GM18517 (cell line): Measurements from ENCODE around the gene CGRRF1.

ENCODE experiments used
- ATAC-seq: cut with Tn5 transposase; IDR thresholded peaks from one replicate; pipeline ENCODE4 v1.9.1; 2021; ENCODE audit warnings: mild to moderate bottlenecking, moderate library complexity; ENCODE audit not compliant: unreplicated experiment

The CGRRF1 gene, protein sequence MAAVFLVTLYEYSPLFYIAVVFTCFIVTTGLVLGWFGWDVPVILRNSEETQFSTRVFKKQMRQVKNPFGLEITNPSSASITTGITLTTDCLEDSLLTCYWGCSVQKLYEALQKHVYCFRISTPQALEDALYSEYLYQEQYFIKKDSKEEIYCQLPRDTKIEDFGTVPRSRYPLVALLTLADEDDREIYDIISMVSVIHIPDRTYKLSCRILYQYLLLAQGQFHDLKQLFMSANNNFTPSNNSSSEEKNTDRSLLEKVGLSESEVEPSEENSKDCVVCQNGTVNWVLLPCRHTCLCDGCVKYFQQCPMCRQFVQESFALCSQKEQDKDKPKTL

GRCh38 chr14:54509546-54510501 is at the start of gene CGRRF1:
Gene CGRRF1, plus strand, starts transcription at chr14:54509906. Its CDS starts 54 bp downstream, at chr14:54509960.
- peak; percentile 96 for ATAC-seq

GRCh38 chr14:54462048-54462447 is 47.7 kb upstream of the CGRRF1 start:
- ATAC-seq, result no peak

DNA sequence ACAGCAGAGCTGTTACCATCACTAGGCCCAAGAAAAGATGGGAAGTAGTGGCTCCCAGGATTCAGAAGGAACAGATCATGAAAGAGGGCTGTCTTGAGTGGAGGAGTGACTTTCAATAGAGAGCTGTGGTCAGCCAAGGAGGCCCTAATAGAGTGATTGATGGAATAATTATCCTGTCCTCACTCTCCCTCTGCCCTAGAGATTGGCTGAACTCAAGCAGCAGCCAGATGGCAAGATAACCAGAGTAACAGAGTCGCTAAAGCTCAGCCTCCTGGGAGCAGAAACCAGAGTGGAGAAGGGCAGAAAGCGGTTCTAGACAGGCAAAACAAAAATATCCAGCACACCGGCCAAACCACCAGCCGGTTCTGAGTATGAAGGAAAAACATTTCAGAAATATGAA is 44.1 kb upstream of the CGRRF1 start:
- ATAC-seq, result no peak

DNA sequence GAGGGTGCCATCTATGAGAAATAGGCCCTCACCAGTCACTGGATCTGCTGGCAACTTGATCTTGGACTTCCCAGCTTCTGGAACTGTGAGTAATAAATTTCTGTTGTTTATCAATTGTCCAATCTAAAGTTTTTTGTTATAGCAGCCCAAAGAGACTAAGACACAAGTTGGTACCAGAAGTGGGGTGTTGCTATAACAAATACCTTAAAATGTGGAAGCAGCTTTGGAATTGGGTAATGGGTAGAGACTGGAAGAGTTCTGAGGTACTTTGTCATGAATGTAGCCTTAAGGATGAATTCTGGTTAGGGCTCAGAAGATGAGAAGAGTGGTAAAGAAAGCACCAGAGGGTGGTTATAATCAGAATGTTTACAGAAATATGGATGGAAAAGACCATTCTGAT is 42.4 kb upstream of the CGRRF1 start:
- no peak for ATAC-seq

- ATAC-seq, result no peak
These were observed 39.0 kb upstream of the CGRRF1 start for GRCh38 chr14:54470701-54471100.

GRCh38 chr14:54471641-54472040 is 38.1 kb upstream of the CGRRF1 start:
- no peak for ATAC-seq

GRCh38 chr14:54472315-54472714 is 37.4 kb upstream of the CGRRF1 start:
- no peak for ATAC-seq

DNA sequence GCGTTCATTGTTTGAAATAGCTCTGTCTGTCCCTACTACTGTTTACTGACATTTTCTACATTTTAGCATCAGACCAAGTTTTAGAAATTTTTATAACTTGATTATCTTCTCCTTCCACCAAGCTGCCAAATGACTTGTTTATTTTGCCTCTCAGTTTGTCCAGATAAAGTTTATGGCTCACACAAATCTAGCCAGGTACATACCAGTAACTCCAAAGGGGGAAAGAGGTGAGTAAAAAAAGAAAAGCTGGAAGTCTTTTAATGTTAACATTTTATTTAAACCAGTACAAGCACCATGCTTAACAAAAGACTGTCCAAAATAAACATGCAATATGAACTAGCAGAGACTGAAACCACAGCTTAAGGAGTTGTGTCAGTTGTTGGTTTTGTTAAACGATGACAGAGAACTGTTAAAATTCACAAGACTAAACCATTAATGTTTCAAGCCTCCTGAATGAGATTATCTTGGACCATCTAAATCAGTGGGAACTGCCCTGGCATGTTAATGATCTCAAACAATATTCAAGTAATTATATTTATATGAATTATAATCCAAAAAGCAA is 35.4 kb upstream of the CGRRF1 start:
- ATAC-seq, result no peak

- ATAC-seq, result no peak
These were observed 34.4 kb upstream of the CGRRF1 start for GRCh38 chr14:54475187-54475899.

GRCh38 chr14:54475911-54476310 is 33.8 kb upstream of the CGRRF1 start:
- ATAC-seq, result no peak

- ATAC-seq, result no peak
These were observed 31.0 kb upstream of the CGRRF1 start for GRCh38 chr14:54478636-54479215.

GRCh38 chr14:54480830-54481562 is 28.7 kb upstream of the CGRRF1 start:
- no peak for ATAC-seq

GRCh38 chr14:54481695-54482094 is 28.0 kb upstream of the CGRRF1 start:
- no peak for ATAC-seq

GRCh38 chr14:54483073-54483745 is 26.5 kb upstream of the CGRRF1 start:
- ATAC-seq, result no peak

GRCh38 chr14:54483846-54484245 is 25.9 kb upstream of the CGRRF1 start:
- ATAC-seq, result no peak

DNA sequence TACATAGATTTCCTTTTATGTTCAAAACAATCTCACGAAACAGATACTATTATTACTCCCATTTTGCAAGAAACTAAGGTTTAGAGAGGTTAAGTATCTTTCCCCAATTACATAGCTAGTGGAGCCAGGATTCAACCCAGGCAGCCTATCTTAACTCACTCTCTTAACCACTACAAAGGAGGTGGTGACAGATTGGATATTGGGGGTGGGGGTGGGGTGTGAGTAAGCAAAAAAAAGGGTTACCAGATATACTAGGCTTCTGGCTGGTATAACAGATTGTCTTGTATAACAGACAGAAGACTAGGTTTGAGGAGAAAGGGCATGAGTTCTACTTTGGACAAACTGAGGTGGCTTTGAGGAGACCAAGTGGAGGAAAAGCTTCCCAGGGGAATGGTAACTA is 23.0 kb upstream of the CGRRF1 start:
- no peak for ATAC-seq

DNA sequence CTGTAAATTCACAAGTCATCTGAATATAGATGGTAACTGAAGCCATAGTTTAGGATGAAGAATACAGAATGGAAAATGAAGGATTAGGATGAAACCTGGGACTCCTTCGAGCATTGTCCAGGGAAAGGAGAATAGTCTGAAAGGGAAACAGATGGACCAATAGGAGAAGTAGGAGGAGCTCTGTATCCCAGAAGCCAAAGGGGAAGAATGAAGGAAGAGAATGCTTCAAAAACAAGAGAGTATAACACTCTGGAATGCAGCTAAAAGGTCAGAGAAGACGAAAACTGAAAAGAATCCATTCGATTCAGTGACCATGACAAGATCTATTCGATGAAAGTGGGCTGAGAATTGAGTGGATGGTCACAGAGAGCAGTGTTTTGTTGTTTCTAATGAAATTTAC is 21.9 kb upstream of the CGRRF1 start:
- ATAC-seq, result no peak

DNA sequence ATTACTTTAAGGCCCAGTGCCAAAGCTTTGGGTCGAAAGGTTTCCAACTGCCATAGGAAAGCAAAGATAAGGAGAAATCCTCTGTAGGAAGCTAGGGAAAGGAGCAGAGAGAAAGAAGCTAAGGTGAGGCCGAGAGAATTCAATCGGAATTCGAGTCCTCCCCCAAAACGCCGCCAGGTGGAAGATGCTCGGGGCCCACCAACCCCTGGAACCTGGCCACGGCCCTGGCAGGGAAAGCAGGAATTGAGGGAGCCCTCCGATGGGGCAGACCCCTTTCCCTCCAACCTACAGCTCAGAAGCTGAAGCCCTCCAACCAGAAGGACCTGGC is 21.4 kb upstream of the CGRRF1 start:
- peak; percentile 3 for ATAC-seq

DNA sequence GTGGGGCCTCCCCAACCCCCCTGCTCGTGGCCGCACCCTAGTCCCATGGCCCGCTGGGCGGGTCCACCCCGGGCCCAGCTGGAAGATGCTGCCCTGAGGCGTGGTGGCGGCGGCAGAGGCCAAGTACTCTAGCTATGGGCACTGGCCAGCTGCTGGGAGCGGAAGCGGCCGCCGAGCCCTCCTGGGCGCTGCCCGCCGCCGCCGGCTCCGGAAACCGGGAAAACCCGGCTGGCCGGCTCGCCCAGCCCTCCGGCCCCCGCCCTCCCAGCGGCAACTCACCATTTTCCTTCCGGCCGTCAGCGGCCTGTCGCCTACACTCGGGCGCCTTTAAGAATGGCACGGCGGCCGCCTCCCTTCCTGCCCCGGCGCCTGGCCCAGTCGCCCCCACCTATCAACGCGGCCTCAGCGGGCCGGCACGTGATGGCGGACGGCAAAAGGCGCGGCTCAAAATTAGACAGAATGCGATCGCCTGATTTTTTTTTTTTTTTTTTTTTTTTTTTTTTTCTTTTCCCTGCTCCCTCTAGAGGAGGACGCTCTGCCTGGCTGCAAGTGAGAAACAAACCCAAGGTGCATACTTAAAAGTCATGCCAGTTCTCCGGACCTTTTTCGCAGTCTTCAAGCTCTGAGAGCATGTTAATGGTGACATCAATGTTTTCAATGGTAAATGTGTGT is 20.9 kb upstream of the CGRRF1 start, which contains the start of gene GMFB:
GMFB (minus strand) TSS at position 335 of the 672 bp plus-strand sequence; CDS start at position 282, 53 bp downstream.
- peak; percentile 87 for ATAC-seq
